Measurements from ENCODE around the gene KRTCAP2. TPM values are rescaled to one million over a fixed set of nuclear protein-coding genes. Genes with fewer than 3 reads are reported as not detected.
"Not testable (repeated sequence)": the region's sequence is repeated elsewhere in the genome, so short reads cannot be mapped to it uniquely, and the experiment has no call there.

The KRTCAP2 gene
- total RNA-seq, 2 donors from 2014 or later, result 111 to 236 TPM

DNA sequence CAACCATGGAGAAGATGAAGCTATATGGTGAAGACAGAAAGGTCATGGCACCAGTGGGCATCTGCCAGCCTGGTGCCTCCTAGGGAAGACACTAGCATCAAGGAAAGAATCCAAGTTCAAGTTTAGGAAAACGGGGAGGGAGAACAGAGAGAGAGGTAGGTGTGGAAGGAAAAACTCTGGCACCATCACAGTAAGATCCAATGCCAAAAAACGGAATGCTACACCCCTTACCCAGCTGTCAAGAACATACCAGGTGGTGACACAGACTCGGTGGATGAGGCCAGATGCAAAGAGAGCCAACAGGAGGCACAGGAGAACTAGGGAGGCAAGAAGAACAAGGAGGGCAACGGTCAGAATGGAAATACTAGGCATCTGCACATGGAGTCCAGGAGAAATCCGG lies 3.6 kb downstream of the KRTCAP2 start:
- Histone ChIP-seq H3K27me3 (replicated peaks; ENCODE audit: insufficient read depth) (peaks cover 2% of the 10 kb centered on the region), H3K9me3 (no peaks in the 10 kb centered on the region), H3K4me3 (no peak overlapping the region), H3K27ac (no peak overlapping the region), H3K36me3 (peaks cover 0 to 11% of the 10 kb centered on the region in 2 donors), H3K4me1 (replicated peaks) (peaks cover 3% of the 10 kb centered on the region)
- no peak for DNase-seq (ENCODE audit: low spot score)
- WGBS, result 63% methylated on average over 5 of the region's 5 CpGs
- no peak for TF ChIP-seq POLR2A (IDR thresholded peaks at IDR 0.05)
- TF ChIP-seq POLR2AphosphoS5 (IDR thresholded peaks at IDR 0.05), result no peak
- TF ChIP-seq, protein P1, sequence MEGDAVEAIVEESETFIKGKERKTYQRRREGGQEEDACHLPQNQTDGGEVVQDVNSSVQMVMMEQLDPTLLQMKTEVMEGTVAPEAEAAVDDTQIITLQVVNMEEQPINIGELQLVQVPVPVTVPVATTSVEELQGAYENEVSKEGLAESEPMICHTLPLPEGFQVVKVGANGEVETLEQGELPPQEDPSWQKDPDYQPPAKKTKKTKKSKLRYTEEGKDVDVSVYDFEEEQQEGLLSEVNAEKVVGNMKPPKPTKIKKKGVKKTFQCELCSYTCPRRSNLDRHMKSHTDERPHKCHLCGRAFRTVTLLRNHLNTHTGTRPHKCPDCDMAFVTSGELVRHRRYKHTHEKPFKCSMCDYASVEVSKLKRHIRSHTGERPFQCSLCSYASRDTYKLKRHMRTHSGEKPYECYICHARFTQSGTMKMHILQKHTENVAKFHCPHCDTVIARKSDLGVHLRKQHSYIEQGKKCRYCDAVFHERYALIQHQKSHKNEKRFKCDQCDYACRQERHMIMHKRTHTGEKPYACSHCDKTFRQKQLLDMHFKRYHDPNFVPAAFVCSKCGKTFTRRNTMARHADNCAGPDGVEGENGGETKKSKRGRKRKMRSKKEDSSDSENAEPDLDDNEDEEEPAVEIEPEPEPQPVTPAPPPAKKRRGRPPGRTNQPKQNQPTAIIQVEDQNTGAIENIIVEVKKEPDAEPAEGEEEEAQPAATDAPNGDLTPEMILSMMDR (IDR thresholded peaks at IDR 0.05), result no peak
- intact Hi-C loops (cut with DNase I), result loop anchor here (5.0 kb wide), 1 partner anchor 37 kb away; no protein-coding TSS in a partner anchor

DNA sequence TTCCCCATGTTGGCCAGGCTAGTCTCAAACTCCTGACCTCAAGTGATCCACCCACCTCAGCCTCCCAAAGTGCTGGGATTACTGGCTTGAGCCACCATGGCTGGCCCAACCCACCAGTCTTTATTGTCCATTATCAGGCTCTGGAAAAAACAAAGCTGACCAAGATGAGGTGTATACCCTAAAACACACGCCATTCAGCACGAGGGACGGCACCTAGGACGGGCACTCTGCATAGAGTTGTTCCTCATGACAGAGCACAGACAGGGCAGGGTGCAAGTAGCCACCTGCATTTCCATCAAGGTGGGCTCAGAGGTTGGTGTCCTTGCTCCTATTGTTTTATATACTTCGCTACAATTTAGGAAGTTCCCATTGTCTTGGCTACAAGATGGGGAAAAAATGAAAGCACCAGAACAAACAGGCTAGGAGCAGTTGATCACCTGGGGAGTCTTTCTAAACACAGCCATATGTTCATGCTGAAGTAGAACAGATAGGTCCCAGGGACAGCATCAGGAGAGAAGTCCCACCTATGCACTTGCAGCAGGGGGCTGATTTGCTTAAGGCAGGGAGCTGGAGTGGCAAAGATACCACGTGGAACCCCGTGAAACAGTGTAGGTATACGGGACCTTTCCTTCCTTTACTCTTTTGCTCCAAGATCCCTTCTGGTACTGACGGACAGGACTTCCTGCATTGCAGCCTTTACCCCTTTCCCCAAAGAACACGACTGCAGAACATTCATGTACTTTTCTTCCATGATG lies 4.5 kb downstream of the KRTCAP2 start:
- H3K27me3 ChIP-seq (replicated peaks; ENCODE audit: insufficient read depth), result no peaks in the 10 kb centered on the region
- no peak overlapping the region for H3K4me3 ChIP-seq
- H3K9me3 ChIP-seq, result no peaks in the 10 kb centered on the region
- H3K27ac ChIP-seq, result no peak overlapping the region
- WGBS, result 76% methylated on average over 10 of the region's 10 CpGs
- TF ChIP-seq POLR2A (IDR thresholded peaks at IDR 0.05) (no peak), POLR2AphosphoS5 (IDR thresholded peaks at IDR 0.05) (no peak)
- TF ChIP-seq, protein P1 (IDR thresholded peaks at IDR 0.05), result no peak
- H3K4me1 ChIP-seq (replicated peaks), result peaks cover 3% of the 10 kb centered on the region
- H3K36me3 ChIP-seq, result peaks cover 0 to 11% of the 10 kb centered on the region in 2 donors
- no peak for DNase-seq (ENCODE audit: low spot score)
- intact Hi-C loops (cut with DNase I), result loop anchor here (5.0 kb wide), 1 partner anchor 36 kb away; no protein-coding TSS in a partner anchor

DNA sequence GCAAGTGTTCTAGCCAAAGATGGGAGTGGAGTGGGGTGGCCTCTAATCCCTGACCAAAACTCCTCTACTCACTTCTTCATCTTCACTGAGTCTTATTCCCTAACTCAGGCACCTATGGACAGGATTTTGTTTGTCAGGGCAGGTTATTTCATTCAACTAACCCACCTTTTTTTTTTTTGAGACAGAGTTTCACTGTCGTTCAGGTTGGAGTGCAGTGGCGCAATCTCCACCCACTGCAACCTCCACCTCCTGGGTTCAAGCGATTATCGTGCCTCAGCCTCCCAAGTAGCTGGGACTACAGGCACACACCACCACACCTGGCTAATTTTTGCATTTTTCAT lies 5.0 kb downstream of the KRTCAP2 start:
- intact Hi-C loops (cut with DNase I), result loop anchor here (5.0 kb wide), 1 partner anchor 36 kb away; no protein-coding TSS in a partner anchor
- DNase-seq (ENCODE audit: low spot score); H3K4me3 ChIP-seq; H3K4me1 ChIP-seq (replicated peaks); H3K27ac ChIP-seq; H3K9me3 ChIP-seq; H3K27me3 ChIP-seq (replicated peaks; ENCODE audit: insufficient read depth): not testable (repeated sequence)
- WGBS, result 44% methylated on average over 4 of the region's 4 CpGs
- H3K36me3 ChIP-seq, result peaks cover 0 to 11% of the 10 kb centered on the region in 2 donors

DNA sequence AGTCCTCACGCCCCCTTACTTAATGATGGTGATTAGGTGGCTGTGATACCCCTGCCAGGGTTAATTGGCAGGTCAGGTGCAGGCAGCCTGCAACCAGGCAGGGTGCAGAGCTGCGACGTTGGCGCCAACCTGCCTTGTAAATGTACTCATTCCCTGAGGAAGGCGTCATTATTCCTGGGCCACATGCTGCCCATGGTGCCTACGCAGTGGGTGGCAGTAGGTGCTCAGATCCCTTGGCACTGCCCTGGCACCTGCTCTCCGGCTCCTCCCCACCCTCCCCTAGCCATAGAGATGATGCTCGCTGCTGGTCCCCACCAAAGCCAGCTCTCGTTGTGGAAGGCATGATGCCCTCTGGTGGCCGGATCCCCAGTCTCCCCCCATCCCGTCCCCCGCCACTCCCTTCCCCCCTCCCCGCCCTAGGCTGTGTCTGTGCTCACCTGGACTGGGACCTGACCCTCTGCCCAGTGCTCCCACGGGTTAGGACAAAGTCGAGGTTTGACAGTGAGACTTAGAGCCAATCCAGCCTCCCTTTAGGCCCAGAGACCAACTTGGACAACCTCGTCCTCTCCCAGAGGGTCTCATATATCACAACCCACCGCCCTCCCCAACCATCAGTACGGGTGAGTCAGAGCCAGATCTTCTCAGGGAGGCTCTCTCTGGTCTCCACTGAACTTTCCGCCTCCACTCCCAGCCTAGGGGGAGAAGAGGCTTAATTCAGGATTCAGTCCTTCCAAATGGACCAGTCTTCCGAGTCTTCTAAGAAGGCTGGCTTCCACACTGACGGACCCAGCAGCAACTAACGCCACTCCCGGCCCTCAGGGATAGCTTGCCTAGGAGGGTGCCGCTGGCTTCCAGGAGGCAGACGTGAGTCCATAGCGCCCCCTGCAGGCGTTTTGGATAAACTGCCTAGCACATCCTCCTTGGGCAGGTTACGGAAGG lies 5.7 kb downstream of the KRTCAP2 start:
- intact Hi-C loops (cut with DNase I), result loop anchor here (2.0 to 5.0 kb wide), 2 partner anchors 35 to 73 kb away; no protein-coding TSS in a partner anchor
- TF ChIP-seq POLR2A (IDR thresholded peaks at IDR 0.05), result no peak
- TF ChIP-seq POLR2AphosphoS5 (IDR thresholded peaks at IDR 0.05), result peak; percentile 73
- TF ChIP-seq, protein P1 (IDR thresholded peaks at IDR 0.05), result peak; percentile 78 to 97 (median 95)
- 4% methylated on average over 28 of the region's 28 CpGs for WGBS

More for the DNA sequence above, 5.7 kb downstream of the KRTCAP2 start:
- Histone ChIP-seq H3K27me3 (replicated peaks; ENCODE audit: insufficient read depth) (no peaks in the 10 kb centered on the region), H3K9me3 (no peaks in the 10 kb centered on the region), H3K36me3 (peaks cover 0 to 11% of the 10 kb centered on the region in 2 donors), H3K4me3 (no peak overlapping the region), H3K4me1 (replicated peaks) (peaks cover 3% of the 10 kb centered on the region), H3K27ac (peak overlapping the region; percentile 48 to 58)
- DNase-seq (ENCODE audit: low spot score), result peak; percentile 87

All from prostate gland (tissue), 2 donors.